GM19455 (cell line): ENCODE measurements around the gene CLCN4.

ENCODE experiments used
- ATAC-seq: cut with Tn5 transposase; IDR thresholded peaks from one replicate; pipeline ENCODE4 v1.9.1; 2021; ENCODE audit not compliant: unreplicated experiment

Gene CLCN4

GRCh38 chrX:10156199-10157031 lies at the start of gene CLCN4:
Gene CLCN4, plus strand, starts transcription at chrX:10156975. Its CDS starts 28,058 bp downstream, at chrX:10185033.
- no peak for ATAC-seq

GRCh38 chrX:10107483-10107882 lies 49.3 kb upstream of the CLCN4 start:
- ATAC-seq = no peak

DNA sequence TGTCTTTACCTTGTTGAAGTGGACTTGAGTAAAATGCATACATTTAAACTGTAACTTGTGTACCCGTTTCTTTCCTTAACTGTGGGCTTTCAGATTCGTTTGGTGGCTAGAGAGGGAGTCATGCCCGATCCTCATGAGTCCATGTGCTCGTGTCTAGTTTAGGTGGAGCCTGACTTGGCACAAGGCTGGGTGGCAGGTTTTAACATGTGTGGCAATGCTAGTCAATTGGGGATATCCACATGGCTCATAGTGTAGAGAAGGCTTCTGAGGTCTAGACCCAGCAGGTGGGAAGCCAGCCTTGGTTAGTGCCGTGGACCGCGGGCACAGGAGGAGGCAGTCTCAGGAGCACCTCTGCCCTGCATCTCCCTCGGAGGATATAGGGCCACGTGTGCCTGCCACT lies 48.5 kb upstream of the CLCN4 start:
- ATAC-seq = no peak

- ATAC-seq = no peak
These were observed 47.1 kb upstream of the CLCN4 start for GRCh38 chrX:10109695-10110094.

- no peak for ATAC-seq
These were observed 46.3 kb upstream of the CLCN4 start for GRCh38 chrX:10110316-10110935.

GRCh38 chrX:10110984-10111363 lies 45.8 kb upstream of the CLCN4 start:
- ATAC-seq = no peak

- ATAC-seq = no peak
These were observed 45.2 kb upstream of the CLCN4 start for GRCh38 chrX:10111364-10112148.

- ATAC-seq = no peak
These were observed 44.3 kb upstream of the CLCN4 start for GRCh38 chrX:10112510-10112909.

DNA sequence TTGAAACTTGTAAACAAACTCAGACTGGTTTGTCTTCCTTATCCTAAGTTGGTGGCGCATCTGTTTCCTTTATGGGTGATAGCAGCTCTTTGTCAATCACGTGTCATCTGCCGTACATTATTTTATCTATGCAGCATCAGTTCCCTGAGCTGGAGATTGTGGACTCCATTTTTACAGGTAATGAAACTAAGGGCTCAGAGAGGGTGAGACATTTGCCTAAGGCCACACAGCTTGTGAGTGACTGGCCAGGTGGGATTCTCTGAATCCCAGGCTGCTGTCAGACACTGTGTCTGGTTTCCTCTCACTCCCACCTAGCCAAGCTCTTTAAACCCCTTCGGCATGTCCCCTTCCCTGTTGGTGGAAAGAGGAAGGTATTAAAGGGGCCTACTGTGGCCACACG lies 41.7 kb upstream of the CLCN4 start:
- ATAC-seq = no peak

GRCh38 chrX:10117301-10117700 lies 39.5 kb upstream of the CLCN4 start:
- ATAC-seq = no peak

DNA sequence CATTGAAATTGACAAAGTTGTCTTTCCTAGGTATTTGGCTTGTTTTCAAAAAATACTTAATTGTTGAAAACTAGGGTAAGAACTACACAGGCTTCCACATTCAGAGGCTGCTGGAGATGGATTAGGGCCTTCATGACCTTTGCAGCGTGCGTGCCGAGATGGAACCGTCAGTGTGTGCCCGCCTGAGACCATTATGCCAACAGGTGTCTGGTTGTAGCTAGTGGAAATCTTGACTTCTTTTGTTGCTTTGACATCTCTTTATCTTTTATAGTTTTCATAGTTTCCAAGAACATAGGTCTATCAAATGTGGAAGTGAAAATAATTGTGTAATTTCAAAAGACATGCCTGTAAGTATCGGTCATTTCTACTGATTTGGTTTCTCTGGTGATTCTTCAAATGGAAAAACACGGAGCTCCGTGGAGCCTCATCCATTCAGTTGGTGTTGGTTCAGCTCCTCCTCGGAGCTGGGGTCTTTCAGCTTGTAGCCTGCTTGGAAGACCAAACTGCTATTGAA lies 38.9 kb upstream of the CLCN4 start:
- ATAC-seq = no peak

GRCh38 chrX:10118530-10118929 lies 38.2 kb upstream of the CLCN4 start:
- no peak for ATAC-seq

GRCh38 chrX:10119399-10119990 lies 37.3 kb upstream of the CLCN4 start:
- ATAC-seq = peak; percentile 63

DNA sequence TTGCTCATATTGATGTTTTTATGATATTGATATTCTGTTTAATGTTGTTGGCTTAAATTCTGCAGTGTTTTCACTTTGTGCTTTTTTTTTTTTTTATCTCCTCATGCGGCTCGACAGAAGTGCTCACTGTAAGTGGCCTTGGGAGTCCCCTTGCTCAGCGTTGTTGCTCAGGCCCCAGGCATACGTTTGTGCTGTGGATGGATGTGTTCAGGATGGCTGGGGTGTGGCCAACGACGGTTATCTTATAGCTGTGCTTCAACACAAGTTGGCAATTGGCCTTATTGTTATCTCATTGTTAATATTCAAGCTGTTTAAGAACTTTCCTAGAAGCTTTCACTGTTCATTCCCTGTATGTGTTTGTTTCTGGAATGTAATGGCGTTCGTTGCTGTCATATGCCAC lies 36.4 kb upstream of the CLCN4 start:
- no peak for ATAC-seq

DNA sequence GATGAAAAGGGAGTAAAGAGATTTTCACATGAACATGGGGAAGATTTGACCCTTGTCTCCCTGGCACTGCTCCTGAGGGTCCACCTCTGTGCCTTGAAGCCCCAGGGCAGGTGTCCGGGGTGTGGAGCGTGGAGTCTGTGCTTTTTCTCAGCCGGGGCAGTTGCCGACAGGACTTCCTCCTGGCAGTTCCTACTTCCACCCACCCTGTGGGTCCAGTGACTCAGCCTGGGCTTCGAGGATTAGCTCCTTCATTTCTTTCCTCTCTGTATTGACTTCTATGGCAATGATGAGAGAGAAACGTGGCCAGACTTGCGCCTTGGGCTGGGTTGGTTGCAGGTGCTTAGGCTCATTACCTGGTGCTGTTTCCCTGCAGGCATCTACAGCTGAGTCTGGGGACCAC lies 35.9 kb upstream of the CLCN4 start:
- no peak for ATAC-seq

DNA sequence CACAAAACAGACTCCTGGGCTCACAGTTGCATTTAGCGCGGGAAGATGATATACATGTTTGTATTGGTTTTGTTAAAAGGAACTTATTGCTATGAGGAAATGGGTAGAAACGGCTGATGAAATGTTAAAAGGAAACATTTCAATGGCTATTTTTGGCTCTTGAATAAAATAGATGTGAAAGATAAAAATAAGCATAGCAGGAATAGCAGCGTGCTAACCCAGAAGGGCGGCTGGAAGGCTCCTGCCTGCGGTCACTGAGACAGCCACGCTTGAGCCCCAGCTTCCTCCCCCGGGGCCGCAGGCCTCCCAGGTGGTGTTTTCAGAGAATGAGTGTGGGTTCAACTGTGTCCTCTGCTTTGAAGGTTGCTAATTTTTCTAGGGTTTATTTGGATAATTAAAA lies 35.0 kb upstream of the CLCN4 start:
- no peak for ATAC-seq

DNA sequence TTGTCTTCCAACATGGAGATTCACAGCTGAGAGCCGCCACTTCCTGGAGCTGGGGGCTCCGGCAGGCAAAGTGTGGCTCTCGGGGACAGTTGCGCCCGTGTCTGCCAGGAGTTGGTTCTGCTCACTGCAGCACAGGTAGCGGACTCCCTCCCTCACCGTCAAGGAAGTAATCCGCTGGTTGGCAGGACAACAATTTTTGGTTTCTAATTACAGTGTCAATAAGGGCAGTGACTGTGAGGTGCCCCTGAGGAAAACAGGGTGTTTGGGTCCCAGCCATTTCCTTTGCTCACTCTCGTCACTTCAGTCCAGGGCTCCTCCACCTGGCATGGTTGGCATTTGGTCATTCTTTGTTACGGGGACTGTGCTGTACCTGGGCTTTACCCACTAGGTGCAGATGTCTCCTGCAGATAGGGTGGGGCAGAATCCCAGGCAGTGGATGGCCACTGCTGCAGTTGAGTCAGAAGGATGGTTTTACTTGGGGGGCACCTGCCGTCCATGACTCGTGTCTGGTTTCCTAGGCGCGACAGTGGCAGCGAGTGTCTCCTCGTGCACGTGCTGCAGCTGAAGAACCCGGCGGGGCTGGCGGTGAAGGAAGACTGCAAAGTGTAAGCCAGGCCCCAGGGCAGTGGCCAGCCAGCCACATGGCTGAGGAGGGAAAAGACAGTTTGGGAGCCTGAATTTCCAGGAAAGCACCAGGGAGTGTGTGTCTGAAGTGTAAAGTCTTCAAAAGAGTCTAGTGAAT lies 32.1 kb upstream of the CLCN4 start:
- no peak for ATAC-seq

DNA sequence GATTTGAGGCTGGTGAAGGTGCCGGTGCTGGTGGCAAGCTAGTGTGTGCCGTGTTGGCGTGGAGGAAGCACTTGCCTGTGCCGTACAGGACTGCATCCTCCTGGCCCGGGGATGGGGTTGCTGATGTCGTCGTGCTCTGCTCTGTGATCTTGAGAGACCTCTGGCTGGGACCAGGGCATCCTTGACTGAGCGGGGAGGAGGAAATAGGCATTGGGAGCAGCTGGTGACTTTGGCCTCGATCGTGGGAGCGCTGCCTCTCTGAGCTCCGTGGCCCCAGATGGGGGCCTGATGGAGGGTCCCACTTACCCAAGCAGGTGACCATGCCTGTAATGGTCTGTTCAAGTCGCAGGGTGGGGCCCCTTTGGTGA lies 31.5 kb upstream of the CLCN4 start:
- no peak for ATAC-seq

DNA sequence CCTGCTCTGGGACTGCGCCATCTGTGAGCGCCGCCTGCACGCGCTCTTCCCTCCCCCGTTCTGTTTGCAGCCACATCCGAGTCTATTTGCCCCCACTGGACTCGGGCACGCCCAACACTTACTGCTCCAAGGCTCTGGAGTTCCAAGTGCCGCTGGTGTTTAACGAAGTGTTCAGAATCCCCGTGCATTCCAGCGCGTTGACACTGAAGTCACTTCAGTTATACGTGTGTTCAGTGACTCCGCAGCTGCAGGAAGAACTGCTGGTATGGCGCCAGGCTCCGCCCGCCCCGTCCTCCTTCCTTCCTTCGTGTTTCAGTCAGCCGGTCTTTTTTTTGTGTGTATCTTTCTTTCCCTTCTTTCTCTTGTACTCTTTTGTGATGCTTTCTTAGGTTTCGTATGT lies 30.7 kb upstream of the CLCN4 start:
- ATAC-seq = no peak

DNA sequence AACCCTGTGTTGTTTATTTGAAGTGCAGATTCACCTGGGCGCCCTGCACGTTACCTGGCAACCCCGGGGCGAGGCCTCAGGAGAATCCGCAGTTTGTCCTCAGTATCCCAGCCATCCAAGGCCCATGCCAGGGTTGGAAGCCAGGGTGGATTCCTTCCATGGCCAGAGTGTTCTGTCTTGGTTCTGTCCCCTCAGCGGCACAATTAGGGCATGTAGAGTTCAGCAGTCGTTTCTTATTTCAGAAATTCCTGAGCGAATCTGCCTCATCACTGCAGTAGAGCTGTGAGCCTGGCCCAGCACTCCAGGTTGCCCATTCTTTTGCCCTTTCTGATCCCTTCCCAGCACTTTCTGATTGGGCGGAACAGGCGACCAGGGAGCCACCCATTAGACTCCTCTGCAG lies 29.9 kb upstream of the CLCN4 start:
- ATAC-seq = no peak

GRCh38 chrX:10128386-10128785 lies 28.4 kb upstream of the CLCN4 start:
- no peak for ATAC-seq
